Amygdala (tissue), 56 donors: ENCODE measurements around the gene HMX1.

ENCODE experiments used
- DNase-seq, 56 donors: peaks; one replicate each; lab custom pipeline; 2025; lab: John Stamatoyannopoulos, UW

Gene HMX1

GRCh38 chr4:8893624-8894423 is 22.2 kb upstream of the HMX1 start:
- DNase-seq: no peak

GRCh38 chr4:8893227-8893623 is 21.6 kb upstream of the HMX1 start:
- DNase-seq: no peak

GRCh38 chr4:8892556-8893226 is 21.1 kb upstream of the HMX1 start:
- no peak for DNase-seq

GRCh38 chr4:8891646-8892555 is 20.3 kb upstream of the HMX1 start:
- DNase-seq: no peak

GRCh38 chr4:8891255-8891645 is 19.6 kb upstream of the HMX1 start:
- no peak for DNase-seq

GRCh38 chr4:8888856-8889255 is 17.2 kb upstream of the HMX1 start:
- no peak for DNase-seq

- no peak for DNase-seq
These were observed 15.2 kb upstream of the HMX1 start for GRCh38 chr4:8886612-8887406.

- no peak for DNase-seq
These were observed 10.6 kb upstream of the HMX1 start for GRCh38 chr4:8882239-8882638.

GRCh38 chr4:8880851-8881250 is 9.2 kb upstream of the HMX1 start:
- DNase-seq: no peak

GRCh38 chr4:8879574-8879973 is 7.9 kb upstream of the HMX1 start:
- no peak for DNase-seq

- DNase-seq: no peak
These were observed 6.8 kb upstream of the HMX1 start for GRCh38 chr4:8878421-8878820.

- no peak for DNase-seq
These were observed 6.1 kb upstream of the HMX1 start for GRCh38 chr4:8877780-8878040.

- no peak for DNase-seq
These were observed 5.5 kb upstream of the HMX1 start for GRCh38 chr4:8876982-8877779.

- no peak for DNase-seq
These were observed 3.4 kb upstream of the HMX1 start for GRCh38 chr4:8874896-8875680.

GRCh38 chr4:8874003-8874895 is 2.6 kb upstream of the HMX1 start:
- DNase-seq: no peak

GRCh38 chr4:8872402-8873291 is 1.0 kb upstream of the HMX1 start:
- no peak for DNase-seq
